GM12892 (cell line): ENCODE results near the gene OTP.

Source experiments
- POLR2AphosphoS5 ChIP-seq: IDR thresholded peaks from 2 replicates; pipeline ENCODE4 v1.6.1; 2011; ENCODE audit warnings: low read depth, low read length, control low read depth
- TAF1 ChIP-seq: IDR thresholded peaks from 2 replicates; pipeline ENCODE4 v1.6.1; 2011; ENCODE audit warnings: low read depth, mild to moderate bottlenecking, control low read depth, low read length, borderline replicate concordance

DNA sequence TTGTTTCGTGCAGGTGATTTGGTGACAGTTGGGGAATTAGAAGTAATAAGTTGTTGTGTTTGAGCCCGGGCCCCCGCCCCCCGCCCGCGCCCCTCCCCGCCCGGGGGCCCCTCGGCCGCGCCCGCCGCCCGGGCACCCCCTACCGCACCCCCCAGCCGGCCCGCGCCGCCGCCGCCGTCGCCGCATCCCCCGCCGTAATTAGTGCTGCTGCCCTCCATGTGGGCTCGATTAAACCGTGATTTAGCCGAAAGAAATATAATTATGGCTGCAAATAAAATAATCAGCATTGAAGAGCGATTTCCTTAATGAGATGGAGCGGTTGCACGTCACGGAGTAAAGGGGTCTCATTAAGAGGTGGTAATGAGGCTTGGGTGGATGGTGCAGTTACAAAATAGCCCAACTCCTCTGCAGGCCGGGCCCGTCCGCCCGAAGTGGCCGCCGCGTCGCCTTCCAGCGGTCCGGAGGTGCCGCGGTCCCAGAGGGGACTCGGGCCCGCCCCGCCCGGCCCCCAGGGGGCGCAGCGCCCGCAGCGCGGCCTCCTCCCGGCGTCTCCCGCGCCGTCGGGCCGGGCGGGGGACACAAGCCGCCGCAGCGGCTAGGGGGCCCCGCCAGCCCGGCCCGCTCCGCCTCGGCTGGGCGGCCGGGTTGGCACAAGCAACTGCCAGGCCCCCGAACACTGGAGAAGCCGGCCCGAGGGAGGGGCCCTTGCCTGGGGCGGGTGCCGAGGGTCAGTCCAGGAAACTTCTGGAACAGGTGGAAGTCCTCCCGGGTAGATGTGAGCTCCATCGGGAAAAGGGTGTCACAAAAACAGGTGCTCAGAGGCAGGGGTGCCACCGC, 6.9 kb upstream of the OTP start:
- TF ChIP-seq TAF1, result no peak
- TF ChIP-seq POLR2AphosphoS5, result no peak
